Spleen (tissue), 7 donors: ENCODE measurements around the gene RNASE13.

ENCODE experiments used
- POLR2AphosphoS5 ChIP-seq, 3 donors: sonication (generic); formaldehyde crosslinking; IDR thresholded peaks; one replicate each; pipeline ENCODE4 v1.5.1; 2017; ENCODE audit warnings: antibody characterized with exemption in 3 of 3
- TF ChIP-seq, protein P1 (sequence below), 11 experiments: fragments of 200-600 bp in 7 of 11; fragments of 450-650 bp in 4 of 11; sonication (generic) in 4 of 11; IDR thresholded peaks in 8 of 11; conservative IDR thresholded peaks in 3 of 11; 1 replicate in 7 of 11; 2 replicates in 4 of 11; pipeline versions ENCODE4 v1.4.0 to v1.8.0; 2016 to 2021; ENCODE audit warnings: antibody characterized with exemption in 11 of 11, inconsistent platforms in 4 of 11, mild to moderate bottlenecking in 1 of 11
- donor health status: DM: no; HTN: no; CAD: no; lungs with moderate emphysema.
- donor health status: DM: no; HTN: no; CAD: no.
- donor health status: DM: no; HTN: no; CAD: no.

DNA sequence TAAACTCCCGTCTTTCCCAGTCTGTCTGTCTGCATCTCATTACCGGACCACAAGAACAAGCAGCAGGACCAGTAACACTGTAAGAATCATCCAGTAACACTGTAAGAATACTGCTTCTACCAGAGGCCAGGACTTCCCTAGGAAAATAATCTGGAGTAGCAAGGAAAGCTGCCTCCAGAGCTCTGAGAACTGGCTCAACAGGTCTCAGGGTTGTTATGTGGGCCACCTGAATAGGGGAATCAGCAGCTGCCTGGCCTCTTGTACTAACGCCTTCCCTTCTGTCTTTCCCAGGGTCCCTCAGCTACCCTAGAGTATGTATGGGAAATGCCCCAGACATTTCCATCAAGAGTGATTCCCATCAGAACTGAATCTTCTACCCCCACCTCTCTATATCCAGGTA lies 36.5 kb downstream of the RNASE13 start:
- TF ChIP-seq, protein P1, sequence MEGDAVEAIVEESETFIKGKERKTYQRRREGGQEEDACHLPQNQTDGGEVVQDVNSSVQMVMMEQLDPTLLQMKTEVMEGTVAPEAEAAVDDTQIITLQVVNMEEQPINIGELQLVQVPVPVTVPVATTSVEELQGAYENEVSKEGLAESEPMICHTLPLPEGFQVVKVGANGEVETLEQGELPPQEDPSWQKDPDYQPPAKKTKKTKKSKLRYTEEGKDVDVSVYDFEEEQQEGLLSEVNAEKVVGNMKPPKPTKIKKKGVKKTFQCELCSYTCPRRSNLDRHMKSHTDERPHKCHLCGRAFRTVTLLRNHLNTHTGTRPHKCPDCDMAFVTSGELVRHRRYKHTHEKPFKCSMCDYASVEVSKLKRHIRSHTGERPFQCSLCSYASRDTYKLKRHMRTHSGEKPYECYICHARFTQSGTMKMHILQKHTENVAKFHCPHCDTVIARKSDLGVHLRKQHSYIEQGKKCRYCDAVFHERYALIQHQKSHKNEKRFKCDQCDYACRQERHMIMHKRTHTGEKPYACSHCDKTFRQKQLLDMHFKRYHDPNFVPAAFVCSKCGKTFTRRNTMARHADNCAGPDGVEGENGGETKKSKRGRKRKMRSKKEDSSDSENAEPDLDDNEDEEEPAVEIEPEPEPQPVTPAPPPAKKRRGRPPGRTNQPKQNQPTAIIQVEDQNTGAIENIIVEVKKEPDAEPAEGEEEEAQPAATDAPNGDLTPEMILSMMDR (IDR thresholded peaks at IDR 0.05 in 8 of 11, conservative IDR thresholded peaks at IDR 0.05 in 3 of 11): no peak
- TF ChIP-seq POLR2AphosphoS5 (IDR thresholded peaks at IDR 0.05): no peak
